PC-9 (cell line): ENCODE results near the gene CYB5D1.

Experiments
- EZH2 ChIP-seq: fragments of 200-600 bp; sonication (generic); IDR thresholded peaks from 2 replicates; pipeline ENCODE4 v1.8.0; 2017; ENCODE audit warnings: antibody characterized with exemption, low read depth
- TF ChIP-seq, protein P1 (sequence below): fragments of 200-600 bp; sonication (generic); conservative IDR thresholded peaks from 2 replicates; pipeline ENCODE4 v1.6.1; 2017; ENCODE audit warnings: mixed run types, antibody characterized with exemption, mild to moderate bottlenecking, moderate library complexity

DNA sequence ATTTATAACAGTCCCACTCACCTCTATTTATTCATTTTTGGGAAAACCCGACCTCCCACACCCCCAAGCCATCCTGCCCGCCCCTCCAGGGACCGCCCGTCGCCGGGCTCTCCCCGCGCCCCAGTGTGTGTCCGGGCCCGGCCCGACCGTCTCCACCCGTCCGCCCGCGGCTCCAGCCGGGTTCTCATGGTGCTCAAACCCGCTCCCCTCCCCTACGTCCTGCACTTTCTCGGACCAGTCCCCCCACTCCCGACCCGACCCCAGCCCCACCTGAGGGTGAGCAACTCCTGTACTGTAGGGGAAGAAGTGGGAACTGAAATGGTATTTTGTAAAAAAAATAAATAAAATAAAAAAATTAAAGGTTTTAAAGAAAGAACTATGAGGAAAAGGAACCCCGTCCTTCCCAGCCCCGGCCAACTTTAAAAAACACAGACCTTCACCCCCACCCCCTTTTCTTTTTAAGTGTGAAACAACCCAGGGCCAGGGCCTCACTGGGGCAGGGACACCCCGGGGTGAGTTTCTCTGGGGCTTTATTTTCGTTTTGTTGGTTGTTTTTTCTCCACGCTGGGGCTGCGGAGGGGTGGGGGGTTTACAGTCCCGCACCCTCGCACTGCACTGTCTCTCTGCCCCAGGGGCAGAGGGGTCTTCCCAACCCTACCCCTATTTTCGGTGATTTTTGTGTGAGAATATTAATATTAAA is 3.6 kb upstream of the CYB5D1 start:
- TF ChIP-seq, protein P1, sequence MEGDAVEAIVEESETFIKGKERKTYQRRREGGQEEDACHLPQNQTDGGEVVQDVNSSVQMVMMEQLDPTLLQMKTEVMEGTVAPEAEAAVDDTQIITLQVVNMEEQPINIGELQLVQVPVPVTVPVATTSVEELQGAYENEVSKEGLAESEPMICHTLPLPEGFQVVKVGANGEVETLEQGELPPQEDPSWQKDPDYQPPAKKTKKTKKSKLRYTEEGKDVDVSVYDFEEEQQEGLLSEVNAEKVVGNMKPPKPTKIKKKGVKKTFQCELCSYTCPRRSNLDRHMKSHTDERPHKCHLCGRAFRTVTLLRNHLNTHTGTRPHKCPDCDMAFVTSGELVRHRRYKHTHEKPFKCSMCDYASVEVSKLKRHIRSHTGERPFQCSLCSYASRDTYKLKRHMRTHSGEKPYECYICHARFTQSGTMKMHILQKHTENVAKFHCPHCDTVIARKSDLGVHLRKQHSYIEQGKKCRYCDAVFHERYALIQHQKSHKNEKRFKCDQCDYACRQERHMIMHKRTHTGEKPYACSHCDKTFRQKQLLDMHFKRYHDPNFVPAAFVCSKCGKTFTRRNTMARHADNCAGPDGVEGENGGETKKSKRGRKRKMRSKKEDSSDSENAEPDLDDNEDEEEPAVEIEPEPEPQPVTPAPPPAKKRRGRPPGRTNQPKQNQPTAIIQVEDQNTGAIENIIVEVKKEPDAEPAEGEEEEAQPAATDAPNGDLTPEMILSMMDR, result no peak
- TF ChIP-seq EZH2, result no peak
